Cardiac fibroblast (primary cell): ENCODE results near the gene CORO2B.

Experiments used
- DNase-seq, 2 donors: peaks; one replicate each; pipeline versions ENCODE4 v3.0.0 to v3.0.0-alpha.2; 2010; ENCODE audit warnings: low read depth in 2 of 2
- H3K4me3 ChIP-seq, 2 donors: replicated peaks in 1 of 2; 1 replicate in 1 of 2; 2 replicates in 1 of 2; pipeline ENCODE4 v1.5.1; 2011; ENCODE audit warnings: low read depth in 2 of 2, low read length in 2 of 2, mild to moderate bottlenecking in 2 of 2, moderate library complexity in 1 of 2
- CTCF ChIP-seq: IDR thresholded peaks from one replicate; pipeline ENCODE4 v1.5.1; 2011; ENCODE audit warnings: low read depth, mild to moderate bottlenecking, low read length, inconsistent platforms

The CORO2B gene

GRCh38 chr15:68763063-68763462, 184.3 kb downstream of the CORO2B start:
- H3K4me3 ChIP-seq = no peak overlapping the region
- no peak for DNase-seq
- no peak for TF ChIP-seq CTCF

- peak in 1 of 2 donors; percentile 25 for DNase-seq
- no peak for TF ChIP-seq CTCF
Measured at GRCh38 chr15:68764090-68764489, 185.3 kb downstream of the CORO2B start.

GRCh38 chr15:68765602-68766368, 187.0 kb downstream of the CORO2B start:
- TF ChIP-seq CTCF = no peak
- no peak for DNase-seq
- H3K4me3 ChIP-seq = no peak overlapping the region

More at GRCh38 chr15:68764090-68764489, 185.3 kb downstream of the CORO2B start:
- no peak overlapping the region for H3K4me3 ChIP-seq

GRCh38 chr15:68767833-68768232, 189.0 kb downstream of the CORO2B start:
- H3K4me3 ChIP-seq = no peak overlapping the region
- TF ChIP-seq CTCF = no peak
- DNase-seq = no peak

- TF ChIP-seq CTCF = no peak
- H3K4me3 ChIP-seq = no peak overlapping the region
- DNase-seq = no peak
Measured at GRCh38 chr15:68768321-68768720, 189.5 kb downstream of the CORO2B start.

GRCh38 chr15:68769702-68770101, 190.9 kb downstream of the CORO2B start:
- no peak for DNase-seq
- TF ChIP-seq CTCF = no peak
- no peak overlapping the region for H3K4me3 ChIP-seq

GRCh38 chr15:68770216-68770615, 191.4 kb downstream of the CORO2B start:
- H3K4me3 ChIP-seq = no peak overlapping the region
- no peak for TF ChIP-seq CTCF
- no peak for DNase-seq
